OCI-LY3 (cell line): ENCODE results near the gene EID2.

Experiments
- EZH2phosphoT487 ChIP-seq: fragments of 200-600 bp; shearing (Covaris generic); IDR thresholded peaks from 2 replicates; pipeline ENCODE4 v1.6.1; 2018; ENCODE audit warnings: antibody characterized with exemption, mixed run types, low read depth
- TF ChIP-seq, protein P1 (sequence below): fragments of 200-600, 300-600 bp; sonication (generic); IDR thresholded peaks from 2 replicates; pipeline ENCODE4 v1.5.1; 2014; ENCODE audit warnings: antibody characterized with exemption, low read length, low read depth

DNA sequence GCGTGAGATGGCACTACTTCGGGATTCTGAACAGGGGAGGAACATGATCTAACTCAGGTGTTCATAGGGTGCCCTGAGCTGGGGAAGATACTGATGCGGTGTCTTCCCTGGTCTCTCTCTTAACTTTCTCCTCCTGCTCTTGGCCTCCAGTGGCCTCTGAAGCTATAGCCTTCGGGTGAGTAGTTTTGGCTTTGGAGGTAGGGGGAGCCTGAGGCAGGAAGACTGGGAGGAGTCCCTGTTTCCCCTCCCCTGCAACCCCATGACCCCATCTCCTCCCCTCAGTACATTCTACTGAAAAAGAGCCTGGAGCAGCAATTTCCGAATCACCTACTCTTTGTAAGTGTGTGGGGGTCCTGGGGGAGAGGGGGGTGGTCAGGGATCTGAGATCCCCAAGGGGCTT lies 21.5 kb downstream of the EID2 start:
- TF ChIP-seq, protein P1, sequence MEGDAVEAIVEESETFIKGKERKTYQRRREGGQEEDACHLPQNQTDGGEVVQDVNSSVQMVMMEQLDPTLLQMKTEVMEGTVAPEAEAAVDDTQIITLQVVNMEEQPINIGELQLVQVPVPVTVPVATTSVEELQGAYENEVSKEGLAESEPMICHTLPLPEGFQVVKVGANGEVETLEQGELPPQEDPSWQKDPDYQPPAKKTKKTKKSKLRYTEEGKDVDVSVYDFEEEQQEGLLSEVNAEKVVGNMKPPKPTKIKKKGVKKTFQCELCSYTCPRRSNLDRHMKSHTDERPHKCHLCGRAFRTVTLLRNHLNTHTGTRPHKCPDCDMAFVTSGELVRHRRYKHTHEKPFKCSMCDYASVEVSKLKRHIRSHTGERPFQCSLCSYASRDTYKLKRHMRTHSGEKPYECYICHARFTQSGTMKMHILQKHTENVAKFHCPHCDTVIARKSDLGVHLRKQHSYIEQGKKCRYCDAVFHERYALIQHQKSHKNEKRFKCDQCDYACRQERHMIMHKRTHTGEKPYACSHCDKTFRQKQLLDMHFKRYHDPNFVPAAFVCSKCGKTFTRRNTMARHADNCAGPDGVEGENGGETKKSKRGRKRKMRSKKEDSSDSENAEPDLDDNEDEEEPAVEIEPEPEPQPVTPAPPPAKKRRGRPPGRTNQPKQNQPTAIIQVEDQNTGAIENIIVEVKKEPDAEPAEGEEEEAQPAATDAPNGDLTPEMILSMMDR = no peak
- TF ChIP-seq EZH2phosphoT487 = no peak
